ENCODE results near the gene ULK4.
"Not testable (repeated sequence)": the region's sequence is repeated elsewhere in the genome, so short reads cannot be mapped to it uniquely, and the experiment has no call there.

The ULK4 gene

GRCh38 chr3:41502481-41502880 lies 459.4 kb downstream of the ULK4 start:
- no peak for DNase-seq (ENCODE audit: low read depth)

GRCh38 chr3:41502023-41502422 lies 459.9 kb downstream of the ULK4 start:
- DNase-seq (ENCODE audit: low read depth) = no peak

GRCh38 chr3:41498847-41499246 lies 463.1 kb downstream of the ULK4 start:
- no peak for DNase-seq (ENCODE audit: low read depth)

- DNase-seq (ENCODE audit: low read depth) = no peak
These were observed 471.5 kb downstream of the ULK4 start for GRCh38 chr3:41490360-41490759.

GRCh38 chr3:41489231-41489630 lies 472.7 kb downstream of the ULK4 start:
- DNase-seq (ENCODE audit: low read depth) = no peak

GRCh38 chr3:41488501-41488900 lies 473.4 kb downstream of the ULK4 start:
- no peak for DNase-seq (ENCODE audit: low read depth)

- no peak for DNase-seq (ENCODE audit: low read depth)
These were observed 476.4 kb downstream of the ULK4 start for GRCh38 chr3:41485484-41485883.

- DNase-seq (ENCODE audit: low read depth) = no peak
These were observed 479.8 kb downstream of the ULK4 start for GRCh38 chr3:41482134-41482533.

- no peak for DNase-seq (ENCODE audit: low read depth)
These were observed 483.6 kb downstream of the ULK4 start for GRCh38 chr3:41478278-41478677.

GRCh38 chr3:41477399-41478014 lies 484.4 kb downstream of the ULK4 start:
- DNase-seq (ENCODE audit: low read depth) = no peak

- DNase-seq (ENCODE audit: low read depth) = no peak
These were observed 492.8 kb downstream of the ULK4 start for GRCh38 chr3:41469083-41469482.

- no peak for DNase-seq (ENCODE audit: low read depth)
These were observed 494.4 kb downstream of the ULK4 start for GRCh38 chr3:41467481-41467880.

GRCh38 chr3:41464858-41465257 lies 497.0 kb downstream of the ULK4 start:
- no peak for DNase-seq (ENCODE audit: low read depth)

- no peak for DNase-seq (ENCODE audit: low read depth)
These were observed 497.5 kb downstream of the ULK4 start for GRCh38 chr3:41464401-41464800.

GRCh38 chr3:41462103-41462691 lies 499.7 kb downstream of the ULK4 start:
- DNase-seq (ENCODE audit: low read depth) = no peak

GRCh38 chr3:41460736-41461135 lies 501.2 kb downstream of the ULK4 start:
- no peak for DNase-seq (ENCODE audit: low read depth)

GRCh38 chr3:41457176-41457575 lies 504.7 kb downstream of the ULK4 start:
- DNase-seq (ENCODE audit: low read depth) = no peak

GRCh38 chr3:41456162-41456561 lies 505.7 kb downstream of the ULK4 start:
- DNase-seq (ENCODE audit: low read depth) = no peak

- DNase-seq (ENCODE audit: low read depth) = not testable (repeated sequence)
These were observed 508.3 kb downstream of the ULK4 start for GRCh38 chr3:41453618-41454017.

- DNase-seq (ENCODE audit: low read depth) = no peak
These were observed 511.3 kb downstream of the ULK4 start for GRCh38 chr3:41450416-41451231.

GRCh38 chr3:41448396-41448795 lies 513.5 kb downstream of the ULK4 start:
- no peak for DNase-seq (ENCODE audit: low read depth)

- no peak for DNase-seq (ENCODE audit: low read depth)
These were observed 514.2 kb downstream of the ULK4 start for GRCh38 chr3:41447701-41448100.

- not testable (repeated sequence) for DNase-seq (ENCODE audit: low read depth)
These were observed 515.6 kb downstream of the ULK4 start for GRCh38 chr3:41446316-41446715.

Data from fibroblast of the conjunctiva (primary cell).